ENCODE measurements around the gene HIVEP3.

GRCh38 chr1:41730806-41731205 is 187.9 kb downstream of the HIVEP3 start:
- TF ChIP-seq POLR2A (IDR thresholded peaks at IDR 0.05; ENCODE audit: low read depth): no peak
- no peak for TF ChIP-seq POLR2AphosphoS5 (IDR thresholded peaks at IDR 0.05)
- TF ChIP-seq CTCF (IDR thresholded peaks at IDR 0.05): no peak
